ENCODE results near the gene CRIP2. TPM values are rescaled to one million over a fixed set of nuclear protein-coding genes. Genes with fewer than 3 reads are reported as not detected.

Gene CRIP2
- total RNA-seq, 1 experiment from 2014 or later = 192 TPM

DNA sequence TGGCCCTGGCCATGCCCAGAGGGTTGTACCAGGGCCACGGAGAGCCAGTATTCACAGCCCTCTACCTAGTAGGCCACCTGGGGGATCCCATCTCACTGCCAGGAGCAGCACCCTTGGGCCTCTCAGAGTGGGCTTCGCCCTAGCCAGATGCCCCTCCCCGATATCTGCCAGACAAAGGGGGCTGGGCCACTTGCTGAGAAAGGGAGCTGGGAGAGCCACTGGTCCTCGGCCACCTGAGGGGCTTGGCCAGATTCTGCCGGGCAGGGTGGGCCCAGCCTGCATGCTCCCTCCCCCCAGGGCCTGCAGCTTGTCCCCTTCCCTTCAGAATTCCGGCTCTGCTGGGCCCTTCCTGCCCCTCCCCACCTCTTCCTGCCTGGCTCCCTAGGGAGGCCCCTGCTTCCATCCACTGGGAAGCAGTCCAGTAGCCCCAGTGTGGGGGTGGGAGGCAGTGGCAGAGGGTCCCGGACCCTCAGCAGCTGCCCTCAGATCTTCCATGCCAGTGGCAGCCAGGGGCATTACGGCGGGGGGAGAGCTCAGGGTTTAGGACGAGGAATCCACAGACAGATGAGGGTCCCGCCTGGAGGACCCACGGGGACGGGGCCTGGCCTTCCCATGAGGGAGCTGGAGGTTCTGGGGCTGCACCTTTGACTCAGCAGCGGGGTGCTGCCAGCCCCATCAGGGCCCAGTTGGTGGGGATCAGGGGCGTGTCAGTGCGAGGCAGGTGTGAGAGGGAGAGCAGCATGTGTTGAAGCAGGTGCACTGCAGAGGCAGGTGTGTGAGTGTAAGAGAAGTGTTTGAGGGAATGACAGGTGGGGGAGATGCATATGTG, 2.4 kb downstream of the CRIP2 start:
- Histone ChIP-seq H3K4me1 (ENCODE audit: insufficient read depth, low read length, poor library complexity, severe bottlenecking) (peaks cover 56% of the 10 kb centered on the region), H3K9me3 (ENCODE audit: low read depth, low read length, poor library complexity, severe bottlenecking) (no peaks in the 10 kb centered on the region), H3K27me3 (replicated peaks; ENCODE audit: insufficient read depth, low read depth, low read length, poor library complexity) (no peaks in the 10 kb centered on the region), H3K4me3 (ENCODE audit: low read depth, low read length, poor library complexity, severe bottlenecking) (peak overlapping the region; percentile 99), H3K27ac (ENCODE audit: low read depth, low read length, poor library complexity, severe bottlenecking) (peak overlapping the region; percentile 87), H3K36me3 (ENCODE audit: insufficient read depth, low read length, poor library complexity, severe bottlenecking) (peaks cover 4% of the 10 kb centered on the region)
- no peak for TF ChIP-seq CTCF (conservative IDR thresholded peaks at IDR 0.05; ENCODE audit: low read depth, low read length)
- TF ChIP-seq EZH2 (IDR thresholded peaks at IDR 0.05; ENCODE audit: borderline replicate concordance, low read depth, low read length, poor library complexity, severe bottlenecking) = no peak
- no TSS peak for BruUV-seq (replicated peaks)
- intact Hi-C loops (cut with micrococcal nuclease; ENCODE audit: unreplicated experiment) = no loop called here
- no peak for DNase-seq (ENCODE audit: low spot score)
- POLR2A ChIA-PET (ENCODE audit: low non-redundant PET) = no interaction called here
- CTCF ChIA-PET = interaction anchor here (1.2 kb wide), 1 partner anchor 106 kb away, joined by 3 read pairs; no protein-coding TSS in a partner anchor

- DNase-seq (ENCODE audit: low spot score) = peak; percentile 56
- ChIA-PET CTCF (interaction anchor here (1.2 kb wide), 1 partner anchor 107 kb away, joined by 3 read pairs; no protein-coding TSS in a partner anchor), POLR2A (ENCODE audit: low non-redundant PET) (no interaction called here)
- TF ChIP-seq EZH2 (IDR thresholded peaks at IDR 0.05; ENCODE audit: borderline replicate concordance, low read depth, low read length, poor library complexity, severe bottlenecking) = no peak
- no peak for TF ChIP-seq CTCF (conservative IDR thresholded peaks at IDR 0.05; ENCODE audit: low read depth, low read length)
- Histone ChIP-seq H3K9me3 (ENCODE audit: low read depth, low read length, poor library complexity, severe bottlenecking) (no peaks in the 10 kb centered on the region), H3K36me3 (ENCODE audit: insufficient read depth, low read length, poor library complexity, severe bottlenecking) (peaks cover 4% of the 10 kb centered on the region), H3K27me3 (replicated peaks; ENCODE audit: insufficient read depth, low read depth, low read length, poor library complexity) (no peaks in the 10 kb centered on the region), H3K4me3 (ENCODE audit: low read depth, low read length, poor library complexity, severe bottlenecking) (no peak overlapping the region), H3K4me1 (ENCODE audit: insufficient read depth, low read length, poor library complexity, severe bottlenecking) (peaks cover 56% of the 10 kb centered on the region), H3K27ac (ENCODE audit: low read depth, low read length, poor library complexity, severe bottlenecking) (no peak overlapping the region)
- no TSS peak for BruUV-seq (replicated peaks)
- intact Hi-C loops (cut with micrococcal nuclease; ENCODE audit: unreplicated experiment) = no loop called here
Observed at GRCh38 chr14:105477660-105478397, 3.2 kb downstream of the CRIP2 start.

GRCh38 chr14:105478398-105479251, 4.0 kb downstream of the CRIP2 start:
- H3K4me1 ChIP-seq (ENCODE audit: insufficient read depth, low read length, poor library complexity, severe bottlenecking) = peaks cover 49% of the 10 kb centered on the region
- no peaks in the 10 kb centered on the region for H3K27me3 ChIP-seq (replicated peaks; ENCODE audit: insufficient read depth, low read depth, low read length, poor library complexity)
- POLR2A ChIA-PET (ENCODE audit: low non-redundant PET) = no interaction called here
- H3K4me3 ChIP-seq (ENCODE audit: low read depth, low read length, poor library complexity, severe bottlenecking) = no peak overlapping the region
- CTCF ChIA-PET = no interaction called here
- H3K9me3 ChIP-seq (ENCODE audit: low read depth, low read length, poor library complexity, severe bottlenecking) = no peaks in the 10 kb centered on the region
- H3K36me3 ChIP-seq (ENCODE audit: insufficient read depth, low read length, poor library complexity, severe bottlenecking) = peaks cover 4% of the 10 kb centered on the region
- no TSS peak for BruUV-seq (replicated peaks)
- no peak overlapping the region for H3K27ac ChIP-seq (ENCODE audit: low read depth, low read length, poor library complexity, severe bottlenecking)
- intact Hi-C loops (cut with micrococcal nuclease; ENCODE audit: unreplicated experiment) = no loop called here
- no peak for DNase-seq (ENCODE audit: low spot score)
- TF ChIP-seq EZH2 (IDR thresholded peaks at IDR 0.05; ENCODE audit: borderline replicate concordance, low read depth, low read length, poor library complexity, severe bottlenecking) (no peak), CTCF (conservative IDR thresholded peaks at IDR 0.05; ENCODE audit: low read depth, low read length) (no peak)

Data from A673 (cell line).